HFFc6 (cell line): ENCODE measurements around the gene DOK4. TPM values are rescaled to one million over a fixed set of nuclear protein-coding genes. Genes with fewer than 3 reads are reported as not detected.

Experiments used
- DNase-seq: peaks from one replicate; pipeline ENCODE4 v3.0.0-alpha.2; 2018
- H3K27ac Mint-ChIP-seq: 2 replicates; pipeline ENCODE4 v1.8.0; 2020; ENCODE audit warnings: mild to moderate bottlenecking, mixed read lengths
- H3K27me3 Mint-ChIP-seq: 2 replicates; pipeline ENCODE4 v1.8.0; 2021; ENCODE audit warnings: mild to moderate bottlenecking, moderate library complexity, mixed read lengths; ENCODE audit not compliant: insufficient read depth
- H3K36me3 Mint-ChIP-seq: 2 replicates; pipeline ENCODE4 v1.8.0; 2021; ENCODE audit warnings: low read depth, mixed read lengths
- H3K4me1 Mint-ChIP-seq: 2 replicates; pipeline ENCODE4 v1.8.0; 2020; ENCODE audit warnings: low read depth, mixed read lengths
- H3K4me3 Mint-ChIP-seq: 2 replicates; pipeline ENCODE4 v1.8.0; 2020; ENCODE audit warnings: mild to moderate bottlenecking, moderate library complexity, mixed read lengths
- H3K9me3 Mint-ChIP-seq: 2 replicates; pipeline ENCODE4 v1.8.0; 2020; ENCODE audit warnings: mild to moderate bottlenecking, mixed read lengths
- CTCF ChIP-seq: fragments of 200-600 bp; sonication (generic); IDR thresholded peaks from 2 replicates; pipeline ENCODE4 v1.5.0; 2021; ENCODE audit warnings: antibody characterized with exemption, mild to moderate bottlenecking
- total RNA-seq, 6 experiments: library from RNA; stranded (reverse); fragmentation: NEBNext Ultra II Directional; extraction: Animal tissue kit (Norgen Biotek cat#: 25700); gene quantifications; 2 replicates in 1 of 6; 3 replicates in 5 of 6; pipeline ENCODE4 v1.2.3, GENCODE V29; 2021

DOK4 gene
- total RNA-seq, 6 experiments from 2014 or later: 24.4 to 28.9 (median 24.9) TPM

- Mint-ChIP-seq H3K4me3 (no peak overlapping the region; the same call in 1 of the 2 replicates), H3K27me3 (peaks cover 2% of the 10 kb centered on the region), H3K9me3 (no peaks in the 10 kb centered on the region), H3K27ac (peak overlapping the region; percentile 23; the same call in 1 of the 2 replicates), H3K4me1 (peaks cover 28% of the 10 kb centered on the region), H3K36me3 (0 out of 2 replicates have a peak, but pooled peaks cover 4% of the 10 kb centered on the region)
- DNase-seq: peak; percentile 41
- TF ChIP-seq CTCF: peak; percentile 87
Observed at GRCh38 chr16:57422026-57422944, 64.0 kb downstream of the DOK4 start.

Other genes with a start within 250 kb of the DOK4 start
- gene ARL2BP, start 241.2 kb downstream of the DOK4 start, total RNA-seq: 10 to 100 TPM; 70.3 to 80.0 (median 76.7) TPM
- not detected for gene PLLP, start 201.8 kb downstream of the DOK4 start, total RNA-seq
- not detected for gene CCL22, start 127.7 kb downstream of the DOK4 start, total RNA-seq
- gene CX3CL1, start 114.0 kb downstream of the DOK4 start, total RNA-seq: not detected
- not detected for gene CCL17, start 81.7 kb downstream of the DOK4 start, total RNA-seq
- gene CIAPIN1, start 39.1 kb downstream of the DOK4 start, total RNA-seq: 10 to 100 TPM; 37.5 to 49.0 (median 46.8) TPM
- gene COQ9, start 39.0 kb downstream of the DOK4 start, total RNA-seq: 10 to 100 TPM; 28.0 to 34.2 (median 30.7) TPM
- gene POLR2C, start 23.8 kb downstream of the DOK4 start, total RNA-seq: 10 to 100 TPM; 66.0 to 79.4 (median 71.3) TPM
- gene CCDC102A, start 50.1 kb upstream of the DOK4 start, total RNA-seq: 1 to 10 TPM; 3.6 to 4.6 (median 4.1) TPM
- gene ADGRG5, start 56.1 kb upstream of the DOK4 start, total RNA-seq: not detected
- 1 to 10 TPM in 1 of 6 experiments, under 1 TPM in 5; 0.18 to 1.4 (median 0.50) TPM for gene ADGRG1, start 142.1 kb upstream of the DOK4 start, total RNA-seq
- gene ADGRG3, start 181.8 kb upstream of the DOK4 start, total RNA-seq: not detected
- gene DRC7, start 208.3 kb upstream of the DOK4 start, total RNA-seq: not detected
- gene KATNB1, start 249.3 kb upstream of the DOK4 start, total RNA-seq: 10 to 100 TPM; 20.4 to 22.1 (median 21.6) TPM